ENCODE measurements around the gene FTSJ1.

The FTSJ1 gene

DNA sequence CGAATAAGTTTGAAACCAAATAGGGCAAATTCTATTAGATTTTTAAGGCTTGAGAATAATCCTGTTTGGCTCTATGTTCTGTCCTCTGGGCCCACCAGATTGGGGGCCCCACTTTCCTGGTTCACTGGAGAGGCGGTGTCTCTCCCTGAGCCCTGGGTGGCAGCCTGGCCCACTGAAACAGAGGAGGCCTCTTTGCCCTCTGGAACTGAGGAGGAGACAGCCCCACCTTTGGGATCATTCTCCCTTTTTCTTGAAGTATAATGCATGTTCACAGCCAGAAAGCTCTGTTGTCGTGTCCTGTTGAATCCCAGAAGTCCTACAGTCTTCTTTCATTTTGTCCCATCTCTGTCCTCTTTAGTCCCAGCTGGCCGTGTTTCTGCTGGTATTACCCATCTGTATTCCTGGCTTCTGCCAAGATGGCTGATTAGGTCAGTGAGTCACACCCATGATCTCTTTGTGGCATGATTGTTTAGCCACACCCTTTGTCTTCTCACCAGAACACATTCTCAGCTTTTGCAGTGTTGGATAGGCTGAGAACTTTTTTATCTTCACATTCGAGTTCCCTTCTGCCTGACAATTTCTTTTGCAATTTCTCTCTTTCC is 55.5 kb downstream of the FTSJ1 start:
- peak; percentile 38 for FAIRE-seq

- FAIRE-seq: no peak
Observed at GRCh38 chrX:48532161-48532560, 56.2 kb downstream of the FTSJ1 start.

DNA sequence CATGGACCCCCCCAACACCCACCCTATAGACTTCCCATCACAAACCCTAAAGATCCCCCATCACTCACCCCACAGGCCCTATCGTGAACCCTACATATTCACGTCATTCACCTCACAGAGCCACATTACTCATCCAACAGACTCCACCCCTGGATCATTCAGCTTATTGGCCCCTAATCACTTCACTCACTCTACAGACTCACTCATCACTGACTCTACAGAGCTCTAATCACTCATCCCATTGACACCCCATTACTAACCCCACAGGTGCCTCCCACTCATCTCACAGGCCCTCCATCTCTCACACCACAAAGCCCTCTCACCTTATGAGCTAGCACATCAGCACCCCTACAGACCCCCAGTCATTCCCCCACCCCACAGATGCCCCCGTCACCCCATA is 57.2 kb downstream of the FTSJ1 start:
- FAIRE-seq: no peak
